HCT116 (cell line): Measurements from ENCODE around the gene RGS17. TPM values are rescaled to one million over a fixed set of nuclear protein-coding genes. Genes with fewer than 3 reads are reported as not detected.

Experiments used
- ATAC-seq: fragments of 200-7000 bp; cut with Tn5 transposase; 2 replicates; pipeline ENCODE4 v1.9.1; 2020; ENCODE audit warnings: mild to moderate bottlenecking, moderate library complexity
- BruUV-seq: library from RNA; stranded (reverse); fragments of 400-500 nt; replicated peaks from 2 replicates; lab custom pipeline; 2021; lab: Mats Ljungman, UMichigan
- CTCF ChIA-PET: fragments of 300-600 bp; sonication (Branson Sonifier 250); formaldehyde crosslinking; loops from one replicate; lab custom pipeline; 2021; ENCODE audit warnings: antibody characterized with exemption; lab: Charles Lee
- POLR2A ChIA-PET: fragments of 300-600, 350-600 bp; sonication (Branson Sonifier 250); formaldehyde crosslinking; loops from one replicate; lab custom pipeline; 2021; ENCODE audit warnings: antibody characterized with exemption; lab: Charles Lee
- RAD21 ChIA-PET, 2 experiments: fragments of 300-600 bp; sonication (Branson Sonifier 250); formaldehyde crosslinking; loops; one replicate each; lab custom pipeline; 2023; ENCODE audit warnings: low total read pairs in 2 of 2; ENCODE audit not compliant: uncharacterized antibody in 2 of 2, unreplicated experiment in 2 of 2, low non-redundant PET in 1 of 2; lab: Charles Lee
- DNase-seq: peaks from one replicate; pipeline ENCODE4 v3.0.0-alpha.2; 2010; ENCODE audit warnings: low read depth, low spot score
- H2AFZ ChIP-seq: fragments of 200-600 bp; shearing (Covaris generic), sonication (generic); 2 replicates; pipeline ENCODE4 v1.6.1; 2017; ENCODE audit warnings: low read depth, mixed run types, mixed read lengths, antibody characterized with exemption, low read length; ENCODE audit not compliant: poor library complexity, severe bottlenecking
- H3K27ac ChIP-seq: 2 replicates; pipeline ENCODE4 v1.5.1; 2012; ENCODE audit warnings: low read depth, low read length
- H3K27me3 ChIP-seq: fragments of 200-600 bp; sonication (generic); 2 replicates; pipeline ENCODE4 v1.6.1; 2016; ENCODE audit warnings: mixed run types, low read length, mixed read lengths; ENCODE audit not compliant: insufficient read depth
- H3K36me3 ChIP-seq, 2 experiments: fragments of 200-500 bp in 1 of 2; fragments of 200-600 bp in 1 of 2; sonication (Bioruptor generic) in 1 of 2; sonication (generic) in 1 of 2; 2 replicates each; pipeline versions ENCODE4 v1.5.1 to v1.6.1; 2014 to 2016; ENCODE audit warnings: low read length in 2 of 2, inconsistent platforms in 1 of 2, mixed read lengths in 1 of 2, mixed run types in 1 of 2; ENCODE audit not compliant: insufficient read depth in 2 of 2, control insufficient read depth in 1 of 2
- H3K4me1 ChIP-seq, 2 experiments: fragments of 200-600 bp in 1 of 2; sonication (generic) in 1 of 2; 2 replicates each; pipeline versions ENCODE4 v1.5.1 to v1.6.1; 2012 to 2017; ENCODE audit warnings: low read length in 2 of 2, inconsistent platforms in 1 of 2, mild to moderate bottlenecking in 1 of 2, mixed read lengths in 1 of 2, mixed run types in 1 of 2, moderate library complexity in 1 of 2; ENCODE audit not compliant: insufficient read depth in 2 of 2, control insufficient read depth in 1 of 2
- H3K4me2 ChIP-seq: fragments of 200-600 bp; sonication (generic); 2 replicates; pipeline ENCODE4 v1.6.1; 2017; ENCODE audit warnings: mixed run types, low read length, mixed read lengths
- H3K4me3 ChIP-seq, 2 experiments: fragments of 200-600 bp in 1 of 2; sonication (generic) in 1 of 2; replicated peaks in 1 of 2; 2 replicates each; pipeline ENCODE4 v1.5.1; 2011 to 2016; ENCODE audit warnings: low read length in 2 of 2, control low read depth in 1 of 2, low read depth in 1 of 2, mild to moderate bottlenecking in 1 of 2, mixed read lengths in 1 of 2, mixed run types in 1 of 2
- H3K79me2 ChIP-seq: fragments of 200-600 bp; sonication (generic); 2 replicates; pipeline ENCODE4 v1.6.1; 2017; ENCODE audit warnings: mild to moderate bottlenecking, mixed run types, low read length, moderate library complexity, mixed read lengths; ENCODE audit not compliant: insufficient read depth
- H3K9ac ChIP-seq: fragments of 200-600 bp; sonication (generic); 2 replicates; pipeline ENCODE4 v1.6.1; 2016; ENCODE audit warnings: low read length, mixed read lengths
- H3K9me2 ChIP-seq: fragments of 200-600 bp; sonication (generic), shearing (Covaris generic); 2 replicates; pipeline ENCODE4 v1.6.1; 2017; ENCODE audit warnings: mixed run types, mild to moderate bottlenecking, moderate library complexity; ENCODE audit not compliant: insufficient read depth
- H3K9me3 ChIP-seq, 2 experiments: fragments of 200-500 bp in 1 of 2; fragments of 200-600 bp in 1 of 2; sonication (Bioruptor generic) in 1 of 2; sonication (generic) in 1 of 2; 2 replicates each; pipeline ENCODE4 v1.6.1; 2014 to 2017; ENCODE audit warnings: low read length in 2 of 2, mixed read lengths in 2 of 2, inconsistent platforms in 1 of 2, low read depth in 1 of 2, mild to moderate bottlenecking in 1 of 2, mixed run types in 1 of 2, moderate library complexity in 1 of 2; ENCODE audit not compliant: control insufficient read depth in 1 of 2, insufficient read depth in 1 of 2
- H4K20me1 ChIP-seq: fragments of 200-600 bp; sonication (generic), shearing (Covaris generic); 2 replicates; pipeline ENCODE4 v1.6.1; 2017; ENCODE audit warnings: mixed run types, mild to moderate bottlenecking, moderate library complexity; ENCODE audit not compliant: insufficient read depth
- CBX3 ChIP-seq: IDR thresholded peaks from 2 replicates; pipeline ENCODE4 v1.6.1; 2012; ENCODE audit warnings: low read depth
- CEBPB ChIP-seq: IDR thresholded peaks from 2 replicates; pipeline ENCODE4 v1.6.1; 2012; ENCODE audit warnings: low read depth
- ELF1 ChIP-seq: IDR thresholded peaks from 2 replicates; pipeline ENCODE4 v1.6.1; 2012; ENCODE audit warnings: low read depth, borderline replicate concordance
- EZH2 ChIP-seq: fragments of 200-600 bp; sonication (generic); IDR thresholded peaks from 2 replicates; pipeline ENCODE4 v1.6.1; 2017; ENCODE audit warnings: antibody characterized with exemption, mixed run types
- RAD21 ChIP-seq: IDR thresholded peaks from 2 replicates; pipeline ENCODE4 v1.6.1; 2012; ENCODE audit warnings: low read depth, mild to moderate bottlenecking
- SIN3A ChIP-seq: IDR thresholded peaks from 2 replicates; pipeline ENCODE4 v1.6.1; 2012; ENCODE audit warnings: low read depth
- SP1 ChIP-seq: IDR thresholded peaks from 2 replicates; pipeline ENCODE4 v1.6.1; 2012; ENCODE audit warnings: low read depth
- TCF7L2 ChIP-seq: IDR thresholded peaks from 2 replicates; pipeline ENCODE4 v1.7.0; 2011; ENCODE audit warnings: borderline replicate concordance, inconsistent platforms; ENCODE audit not compliant: insufficient read depth, insufficient read length; ENCODE audit errors: extremely low read depth
- YY1 ChIP-seq: IDR thresholded peaks from 2 replicates; pipeline ENCODE4 v1.6.1; 2011; ENCODE audit warnings: low read length, low read depth, moderate library complexity, mild to moderate bottlenecking; ENCODE audit not compliant: insufficient replicate concordance; ENCODE audit errors: extremely low read depth
- ZFX ChIP-seq: fragments of 450-650 bp; IDR thresholded peaks from 2 replicates; pipeline ENCODE4 v1.6.1; 2017
- ZNF274 ChIP-seq: fragments of 200-500 bp; sonication (Bioruptor generic); IDR thresholded peaks from 2 replicates; pipeline ENCODE4 v1.6.1; 2014; ENCODE audit warnings: mild to moderate bottlenecking, low read depth, low read length, inconsistent platforms
- intact Hi-C: fragments of 100-400 bp; cut with micrococcal nuclease; formaldehyde crosslinking; loops from 2 replicates; pipeline ENCODE4 v1.10.0; 2022
- total RNA-seq: library from RNA; stranded (reverse); gene quantifications from one replicate; pipeline ENCODE4 v1.2.1, GENCODE V29; 2021; ENCODE audit not compliant: unreplicated experiment
- TF ChIP-seq, protein P1 (sequence below): IDR thresholded peaks from 2 replicates; pipeline ENCODE4 v1.6.1; 2011; ENCODE audit warnings: mild to moderate bottlenecking, low read length, moderate library complexity; ENCODE audit not compliant: insufficient replicate concordance; ENCODE audit errors: extremely low read depth

The RGS17 gene
- total RNA-seq, 1 experiment from 2014 or later, result 3.9 TPM

DNA sequence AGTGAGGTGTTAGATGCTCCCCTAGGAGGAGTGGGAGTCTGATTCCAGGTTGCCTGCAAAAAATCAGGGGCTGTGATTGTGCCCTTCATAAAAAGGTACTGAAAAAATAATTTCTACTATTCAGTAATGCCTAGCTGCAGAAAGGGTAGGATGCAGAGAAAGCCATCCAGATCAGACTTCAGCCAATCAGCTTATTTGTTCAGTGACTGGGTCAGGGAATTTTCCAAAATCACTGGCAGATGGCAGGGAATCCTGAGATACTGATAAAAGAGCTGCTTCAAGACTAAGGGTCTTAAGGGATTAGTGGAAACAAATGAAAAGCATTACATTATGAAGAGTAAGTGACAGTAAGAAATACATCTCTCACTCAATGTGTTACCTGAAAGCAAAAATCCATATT is 85.8 kb downstream of the RGS17 start:
- Histone ChIP-seq H3K4me1 (no peaks in the 10 kb centered on the region), H3K9ac (no peak overlapping the region), H4K20me1 (no peaks in the 10 kb centered on the region), H3K4me2 (no peak overlapping the region), H3K27me3 (no peaks in the 10 kb centered on the region), H2AFZ (no peak overlapping the region), H3K4me3 (no peak overlapping the region), H3K9me3 (no peaks in the 10 kb centered on the region), H3K79me2 (no peaks in the 10 kb centered on the region), H3K9me2 (no peaks in the 10 kb centered on the region), H3K36me3 (no peaks in the 10 kb centered on the region), H3K27ac (no peak overlapping the region)
- DNase-seq (no peak), ATAC-seq (no peak)
- CTCF ChIA-PET, result no interaction called here
- TF ChIP-seq ELF1 (no peak), TCF7L2 (no peak), RAD21 (no peak), CEBPB (no peak), ZFX (no peak)
- no TSS peak for BruUV-seq
- POLR2A ChIA-PET, result no interaction called here
- intact Hi-C loops, result no loop called here
- RAD21 ChIA-PET, result no interaction called here

DNA sequence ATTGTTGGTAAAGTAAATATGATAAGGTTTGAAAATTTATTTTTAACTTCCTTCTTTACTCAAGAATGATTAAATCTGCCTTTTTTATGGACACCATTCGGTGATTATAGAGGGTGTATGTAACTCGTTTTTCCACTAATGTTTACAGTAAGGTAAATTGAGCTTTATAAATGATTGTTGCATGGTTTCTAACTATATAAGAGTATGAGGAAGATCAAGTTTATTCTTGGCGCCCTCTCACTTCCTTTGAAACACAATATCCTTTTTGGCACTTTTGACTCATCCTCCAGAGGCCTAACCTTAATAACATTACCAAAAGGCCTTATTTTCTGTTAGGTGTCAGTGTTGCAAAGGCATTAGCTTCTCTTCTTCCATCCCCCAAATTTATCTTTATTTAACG is 86.8 kb downstream of the RGS17 start:
- no peak overlapping the region for H3K4me2 ChIP-seq
- no peaks in the 10 kb centered on the region for H3K36me3 ChIP-seq
- ATAC-seq (no peak), DNase-seq (no peak)
- no peaks in the 10 kb centered on the region for H3K27me3 ChIP-seq
- no peak overlapping the region for H2AFZ ChIP-seq
- no peaks in the 10 kb centered on the region for H3K9me3 ChIP-seq
- POLR2A ChIA-PET, result no interaction called here
- no peak overlapping the region for H3K27ac ChIP-seq
- TF ChIP-seq YY1, result no peak
- no peak for TF ChIP-seq CEBPB
- no peak for TF ChIP-seq CBX3
- TF ChIP-seq SP1, result no peak
- no peak for TF ChIP-seq ZNF274
- no peak for TF ChIP-seq SIN3A
- TF ChIP-seq ELF1, result no peak
- TF ChIP-seq, protein P1, sequence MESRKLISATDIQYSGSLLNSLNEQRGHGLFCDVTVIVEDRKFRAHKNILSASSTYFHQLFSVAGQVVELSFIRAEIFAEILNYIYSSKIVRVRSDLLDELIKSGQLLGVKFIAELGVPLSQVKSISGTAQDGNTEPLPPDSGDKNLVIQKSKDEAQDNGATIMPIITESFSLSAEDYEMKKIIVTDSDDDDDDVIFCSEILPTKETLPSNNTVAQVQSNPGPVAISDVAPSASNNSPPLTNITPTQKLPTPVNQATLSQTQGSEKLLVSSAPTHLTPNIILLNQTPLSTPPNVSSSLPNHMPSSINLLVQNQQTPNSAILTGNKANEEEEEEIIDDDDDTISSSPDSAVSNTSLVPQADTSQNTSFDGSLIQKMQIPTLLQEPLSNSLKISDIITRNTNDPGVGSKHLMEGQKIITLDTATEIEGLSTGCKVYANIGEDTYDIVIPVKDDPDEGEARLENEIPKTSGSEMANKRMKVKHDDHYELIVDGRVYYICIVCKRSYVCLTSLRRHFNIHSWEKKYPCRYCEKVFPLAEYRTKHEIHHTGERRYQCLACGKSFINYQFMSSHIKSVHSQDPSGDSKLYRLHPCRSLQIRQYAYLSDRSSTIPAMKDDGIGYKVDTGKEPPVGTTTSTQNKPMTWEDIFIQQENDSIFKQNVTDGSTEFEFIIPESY, result no peak
- no peak for TF ChIP-seq EZH2
- CTCF ChIA-PET, result no interaction called here
- H3K9ac ChIP-seq, result no peak overlapping the region
- H3K9me2 ChIP-seq, result no peaks in the 10 kb centered on the region
- H3K79me2 ChIP-seq, result no peaks in the 10 kb centered on the region
- no peaks in the 10 kb centered on the region for H4K20me1 ChIP-seq
- no peaks in the 10 kb centered on the region for H3K4me1 ChIP-seq
- no peak overlapping the region for H3K4me3 ChIP-seq
- BruUV-seq, result no TSS peak
- intact Hi-C loops, result no loop called here
- RAD21 ChIA-PET, result no interaction called here
